ENCODE measurements around the gene GCG. TPM values are rescaled to one million over a fixed set of nuclear protein-coding genes. Genes with fewer than 3 reads are reported as not detected.

Gene GCG
- total RNA-seq, 4 donors from 2014 or later: not detected

DNA sequence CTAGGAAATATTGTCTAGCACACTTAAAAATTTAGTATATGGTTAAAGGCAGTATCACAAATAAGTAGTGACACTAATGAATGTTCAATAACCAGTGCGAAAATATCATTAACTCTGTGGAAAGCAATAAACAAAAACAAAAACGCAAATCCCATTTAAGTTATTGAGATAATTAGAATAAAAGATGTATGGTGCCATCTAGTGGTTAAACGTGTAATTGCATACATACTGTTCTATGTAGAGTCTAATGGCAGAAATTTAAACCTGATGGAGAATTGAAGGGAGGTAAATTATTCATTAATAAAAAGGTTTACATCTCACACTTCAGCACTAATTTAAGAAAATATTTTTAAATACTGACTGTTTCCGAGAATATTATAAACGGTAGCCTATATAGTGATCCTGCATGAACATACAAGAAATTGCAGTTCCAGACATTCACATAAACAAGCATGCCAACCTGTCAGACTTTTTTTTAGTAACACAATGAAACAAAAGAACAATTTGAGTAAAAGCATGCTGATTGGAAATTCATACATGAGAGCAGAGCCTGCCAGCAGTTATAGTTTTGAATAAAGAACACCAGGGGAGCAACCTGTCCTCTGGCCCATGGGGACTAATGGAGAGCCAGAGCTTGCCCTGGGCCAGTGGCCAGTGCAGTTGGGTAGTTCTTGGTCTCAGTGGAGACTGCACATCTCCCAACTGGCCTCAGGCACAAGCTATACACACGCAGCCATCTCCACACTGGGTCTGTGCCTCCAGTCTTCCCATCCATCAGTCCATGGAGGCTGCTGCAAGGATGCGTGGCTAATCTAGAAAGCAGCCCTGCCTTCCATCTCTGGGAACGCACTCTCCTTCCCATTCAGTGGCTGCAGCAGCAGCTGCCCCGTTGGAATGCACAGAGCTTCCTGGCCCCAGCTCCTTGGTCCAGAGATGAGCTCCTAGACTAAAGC, 28.0 kb downstream of the GCG start:
- no peaks in the 10 kb centered on the region for H3K9me3 ChIP-seq
- intact Hi-C loops (cut with DNase I; ENCODE audit: low total_unique reads): no loop called here
- TF ChIP-seq POLR2A (IDR thresholded peaks at IDR 0.05): no peak
- TF ChIP-seq, protein P1, sequence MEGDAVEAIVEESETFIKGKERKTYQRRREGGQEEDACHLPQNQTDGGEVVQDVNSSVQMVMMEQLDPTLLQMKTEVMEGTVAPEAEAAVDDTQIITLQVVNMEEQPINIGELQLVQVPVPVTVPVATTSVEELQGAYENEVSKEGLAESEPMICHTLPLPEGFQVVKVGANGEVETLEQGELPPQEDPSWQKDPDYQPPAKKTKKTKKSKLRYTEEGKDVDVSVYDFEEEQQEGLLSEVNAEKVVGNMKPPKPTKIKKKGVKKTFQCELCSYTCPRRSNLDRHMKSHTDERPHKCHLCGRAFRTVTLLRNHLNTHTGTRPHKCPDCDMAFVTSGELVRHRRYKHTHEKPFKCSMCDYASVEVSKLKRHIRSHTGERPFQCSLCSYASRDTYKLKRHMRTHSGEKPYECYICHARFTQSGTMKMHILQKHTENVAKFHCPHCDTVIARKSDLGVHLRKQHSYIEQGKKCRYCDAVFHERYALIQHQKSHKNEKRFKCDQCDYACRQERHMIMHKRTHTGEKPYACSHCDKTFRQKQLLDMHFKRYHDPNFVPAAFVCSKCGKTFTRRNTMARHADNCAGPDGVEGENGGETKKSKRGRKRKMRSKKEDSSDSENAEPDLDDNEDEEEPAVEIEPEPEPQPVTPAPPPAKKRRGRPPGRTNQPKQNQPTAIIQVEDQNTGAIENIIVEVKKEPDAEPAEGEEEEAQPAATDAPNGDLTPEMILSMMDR (IDR thresholded peaks at IDR 0.05): peak; percentile 58 to 75 (median 60)

DNA sequence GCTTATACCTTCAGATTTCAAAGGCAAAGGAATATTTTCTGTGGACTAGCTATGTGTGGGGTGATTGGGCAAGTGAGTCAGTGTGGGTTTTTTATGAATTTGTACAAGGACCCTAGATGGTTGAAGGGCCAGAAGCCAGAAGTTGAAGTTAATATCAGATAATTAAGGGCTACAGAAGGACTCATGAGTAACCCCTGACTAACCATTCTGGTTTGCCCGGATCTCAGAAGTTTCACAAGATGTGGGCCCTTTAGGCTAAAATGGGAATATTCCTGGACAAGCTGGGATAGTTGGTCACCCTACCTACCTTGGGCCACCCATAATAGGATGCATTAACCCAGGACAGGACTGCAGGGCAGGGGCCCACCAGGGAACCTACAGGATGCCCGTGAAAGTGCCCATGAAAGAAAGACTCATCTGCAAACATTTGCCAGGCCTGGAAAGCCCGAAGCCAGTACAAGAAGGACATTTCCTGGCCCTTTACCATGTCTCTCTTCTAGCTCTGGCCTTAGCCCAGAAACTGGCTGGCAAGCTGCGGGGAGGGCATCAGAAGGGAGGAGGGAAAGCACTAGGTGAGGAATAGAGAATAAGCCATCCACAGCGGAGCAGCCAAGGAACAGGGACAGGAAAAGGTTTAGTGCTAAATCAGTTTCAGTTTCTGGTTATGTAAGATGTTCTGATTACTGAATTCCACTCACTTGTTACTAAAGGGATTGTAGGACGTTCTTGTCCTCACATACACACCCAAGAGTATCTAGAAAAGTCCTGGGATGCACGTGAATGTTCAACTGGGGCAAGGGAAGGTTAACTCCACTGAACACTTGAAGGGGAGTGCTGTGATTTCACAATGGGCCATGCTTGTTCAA, 33.6 kb downstream of the GCG start:
- H3K36me3 ChIP-seq: no peaks in the 10 kb centered on the region
- TF ChIP-seq, protein P1 (IDR thresholded peaks at IDR 0.05): no peak
- no peak for TF ChIP-seq POLR2A (IDR thresholded peaks at IDR 0.05)
- intact Hi-C loops (cut with DNase I; ENCODE audit: low total_unique reads): no loop called here
- no peak overlapping the region for H3K4me3 ChIP-seq
- no peaks in the 10 kb centered on the region for H3K27me3 ChIP-seq
- H3K9me3 ChIP-seq: no peaks in the 10 kb centered on the region
- H3K27ac ChIP-seq: peak overlapping the region in 1 of 2 donors; percentile 36
- H3K4me1 ChIP-seq: no peaks in the 10 kb centered on the region
- DNase-seq: no peak

More for the DNA sequence above, 28.0 kb downstream of the GCG start:
- no peak overlapping the region for H3K27ac ChIP-seq
- no peaks in the 10 kb centered on the region for H3K36me3 ChIP-seq
- H3K27me3 ChIP-seq: no peaks in the 10 kb centered on the region
- H3K4me3 ChIP-seq: no peak overlapping the region
- H3K4me1 ChIP-seq: no peaks in the 10 kb centered on the region
- DNase-seq: no peak

DNA sequence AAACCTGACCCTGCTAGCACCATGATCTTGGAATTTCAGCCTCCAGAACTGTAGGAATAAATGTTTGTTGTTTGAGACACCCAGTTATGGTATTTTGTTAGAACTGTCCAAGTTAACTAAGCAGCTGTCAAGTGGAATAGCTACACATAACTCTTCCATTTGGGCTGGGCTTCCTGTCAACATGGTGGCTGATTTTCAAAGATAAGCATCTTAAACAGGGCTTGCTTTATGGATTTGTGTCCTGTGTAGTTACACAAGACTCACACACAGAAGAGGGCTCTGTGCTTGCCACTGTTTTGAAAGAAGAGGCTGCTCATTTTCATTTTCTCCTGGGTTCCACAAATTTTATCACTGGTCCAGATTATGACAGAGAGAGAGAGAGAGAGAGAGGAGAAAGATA, 35.7 kb downstream of the GCG start:
- Histone ChIP-seq H3K4me3 (no peak overlapping the region), H3K27me3 (no peaks in the 10 kb centered on the region), H3K9me3 (no peaks in the 10 kb centered on the region), H3K27ac (no peak overlapping the region), H3K4me1 (no peaks in the 10 kb centered on the region), H3K36me3 (no peaks in the 10 kb centered on the region)
- no peak for TF ChIP-seq POLR2A (IDR thresholded peaks at IDR 0.05)
- TF ChIP-seq, protein P1 (IDR thresholded peaks at IDR 0.05): no peak
- no peak for DNase-seq
- intact Hi-C loops (cut with DNase I; ENCODE audit: low total_unique reads): no loop called here

DNA sequence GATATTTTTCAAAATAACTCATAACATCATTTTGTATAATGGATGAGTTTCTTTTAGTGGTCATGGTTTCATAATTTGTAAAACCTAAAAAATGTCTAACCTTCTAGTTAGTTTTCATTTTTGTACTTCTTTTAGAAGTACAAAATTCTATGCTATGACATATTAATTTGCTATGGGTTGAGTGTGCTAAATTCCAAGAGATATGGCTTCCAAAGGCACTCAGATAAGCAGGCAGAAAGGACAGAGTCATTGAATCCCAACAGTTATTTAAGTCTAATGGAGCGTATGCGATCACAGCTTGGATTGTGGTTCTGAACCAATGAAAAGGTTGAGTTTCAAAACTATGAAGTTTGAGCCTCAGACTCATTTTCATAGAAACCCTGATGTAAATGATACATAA, 37.0 kb downstream of the GCG start:
- Histone ChIP-seq H3K27me3 (no peaks in the 10 kb centered on the region), H3K4me1 (no peaks in the 10 kb centered on the region), H3K4me3 (no peak overlapping the region), H3K27ac (no peak overlapping the region), H3K9me3 (no peaks in the 10 kb centered on the region), H3K36me3 (no peaks in the 10 kb centered on the region)
- intact Hi-C loops (cut with DNase I; ENCODE audit: low total_unique reads): no loop called here
- TF ChIP-seq, protein P1 (IDR thresholded peaks at IDR 0.05): no peak
- TF ChIP-seq POLR2A (IDR thresholded peaks at IDR 0.05): no peak
- DNase-seq: no peak
